Cardiac muscle cell (in vitro differentiated cells and primary cell): Measurements from ENCODE around the gene TBCEL. TPM values are rescaled to one million over a fixed set of nuclear protein-coding genes. Genes with fewer than 3 reads are reported as not detected.

ENCODE experiments used
- DNase-seq, 2 donors: peaks; one replicate each; pipeline versions ENCODE4 v3.0.0 to v3.0.0-alpha.2; 2010 to 2017; ENCODE audit warnings: low read depth in 1 of 2, low spot score in 1 of 2
- H3K27ac ChIP-seq: fragments of 200-600 bp; sonication (generic); 2 replicates; pipeline ENCODE4 v1.5.1; 2016
- H3K27me3 ChIP-seq: fragments of 200-600 bp; sonication (generic); 2 replicates; pipeline ENCODE4 v1.6.0; 2016; ENCODE audit warnings: control low read depth
- H3K36me3 ChIP-seq: fragments of 200-600 bp; sonication (generic); 2 replicates; pipeline ENCODE4 v1.5.1; 2016; ENCODE audit warnings: control low read depth
- H3K4me1 ChIP-seq: fragments of 200-600 bp; sonication (generic); 2 replicates; pipeline ENCODE4 v1.8.1; 2017; ENCODE audit warnings: low read depth, mild to moderate bottlenecking, mixed run types
- H3K4me3 ChIP-seq: fragments of 200-600 bp; sonication (generic); 2 replicates; pipeline ENCODE4 v1.5.1; 2016; ENCODE audit warnings: mild to moderate bottlenecking
- H3K9me3 ChIP-seq: fragments of 200-600 bp; sonication (generic); 2 replicates; pipeline ENCODE4 v1.5.1; 2017; ENCODE audit warnings: low read depth, mild to moderate bottlenecking, control low read depth
- CTCF ChIP-seq: IDR thresholded peaks from 2 replicates; pipeline ENCODE4 v1.5.1; 2012; ENCODE audit warnings: low read depth, mild to moderate bottlenecking, low read length
- polyA plus RNA-seq: library from polyadenylated mRNA; unstranded; fragments of >200 nt; fragmentation: Nextera tagmentation; extraction: Ambion mirVana; gene quantifications from 2 replicates; pipeline ENCODE4 v1.2.1, GENCODE V29; 2016
- total RNA-seq: library from RNA; depleted of rRNA; stranded (reverse); fragments of >200 nt; gene quantifications from 2 replicates; pipeline ENCODE4 v1.2.3, GENCODE V29; 2016

The TBCEL gene
- total and polyA plus RNA-seq, 2 experiments from 2014 or later, result 21.8 to 26.3 TPM

GRCh38 chr11:121067026-121067425 is 43.1 kb downstream of the TBCEL start:
- H3K9me3 ChIP-seq, result no peaks in the 10 kb centered on the region
- DNase-seq, result no peak
- no peak overlapping the region for H3K4me3 ChIP-seq
- no peak overlapping the region for H3K27ac ChIP-seq
- no peaks in the 10 kb centered on the region for H3K27me3 ChIP-seq
- peaks cover 30% of the 10 kb centered on the region for H3K36me3 ChIP-seq
- peaks cover 9% of the 10 kb centered on the region for H3K4me1 ChIP-seq
- TF ChIP-seq CTCF, result no peak

GRCh38 chr11:121067453-121067852 is 43.6 kb downstream of the TBCEL start:
- H3K27ac ChIP-seq, result peak overlapping the region; percentile 32
- no peak for TF ChIP-seq CTCF

GRCh38 chr11:121067962-121068647 is 44.2 kb downstream of the TBCEL start:
- Histone ChIP-seq H3K36me3 (peaks cover 28% of the 10 kb centered on the region), H3K4me1 (peaks cover 14% of the 10 kb centered on the region), H3K27ac (peak overlapping the region; percentile 32), H3K9me3 (no peaks in the 10 kb centered on the region), H3K4me3 (no peak overlapping the region), H3K27me3 (no peaks in the 10 kb centered on the region)
- no peak for TF ChIP-seq CTCF
- DNase-seq, result no peak

More at GRCh38 chr11:121067453-121067852, 43.6 kb downstream of the TBCEL start:
- H3K36me3 ChIP-seq, result peaks cover 27% of the 10 kb centered on the region
- H3K4me1 ChIP-seq, result peaks cover 14% of the 10 kb centered on the region
- H3K4me3 ChIP-seq, result no peak overlapping the region
- H3K9me3 ChIP-seq, result no peaks in the 10 kb centered on the region
- DNase-seq, result no peak
- no peaks in the 10 kb centered on the region for H3K27me3 ChIP-seq

GRCh38 chr11:121068787-121069186 is 44.9 kb downstream of the TBCEL start:
- Histone ChIP-seq H3K4me1 (peaks cover 14% of the 10 kb centered on the region), H3K27me3 (no peaks in the 10 kb centered on the region), H3K27ac (no peak overlapping the region), H3K9me3 (no peaks in the 10 kb centered on the region), H3K4me3 (no peak overlapping the region), H3K36me3 (peaks cover 26% of the 10 kb centered on the region)
- no peak for TF ChIP-seq CTCF
- no peak for DNase-seq

GRCh38 chr11:121070951-121071845 is 47.3 kb downstream of the TBCEL start:
- Histone ChIP-seq H3K4me3 (no peak overlapping the region), H3K4me1 (peaks cover 14% of the 10 kb centered on the region), H3K27me3 (no peaks in the 10 kb centered on the region), H3K9me3 (no peaks in the 10 kb centered on the region), H3K27ac (peak overlapping the region; percentile 38), H3K36me3 (peaks cover 7% of the 10 kb centered on the region)
- DNase-seq, result no peak
- no peak for TF ChIP-seq CTCF
